ENCODE measurements around the gene TTC39C. TPM values are rescaled to one million over a fixed set of nuclear protein-coding genes. Genes with fewer than 3 reads are reported as not detected.

TTC39C gene
- total and polyA plus RNA-seq, 2 experiments from 2014 or later, result 69.4 to 136 TPM

GRCh38 chr18:24126155-24126961 lies 111.8 kb downstream of the TTC39C start:
- no peaks in the 10 kb centered on the region for H3K27me3 ChIP-seq (ENCODE audit: insufficient read depth)
- DNase-seq (ENCODE audit: low spot score) (no peak), ATAC-seq (no peak)
- no peak overlapping the region for H3K4me2 ChIP-seq
- Mint-ChIP-seq H3K4me1 (no peaks in the 10 kb centered on the region), H3K4me3 (no peak overlapping the region), H3K9me3 (no peaks in the 10 kb centered on the region), H3K36me3 (ENCODE audit: low read depth) (peaks cover 6% of the 10 kb centered on the region; the same call in 1 of the 3 replicates), H3K27ac (no peak overlapping the region), H3K27me3 (ENCODE audit: insufficient read depth, low read depth, poor library complexity) (peaks cover 2% of the 10 kb centered on the region)
- no peaks in the 10 kb centered on the region for H4K20me1 ChIP-seq (replicated peaks; ENCODE audit: insufficient read depth)
- H3F3A ChIP-seq (replicated peaks; ENCODE audit: low read depth), result no peaks in the 10 kb centered on the region
- 0 out of 2 replicates have a peak overlapping the region, but pooled peaks have one; percentile 9 for H3K27ac ChIP-seq (ENCODE audit: low read depth)
- no peak overlapping the region for H3K4me3 ChIP-seq
- TF ChIP-seq EZH2phosphoT487 (IDR thresholded peaks at IDR 0.05; ENCODE audit: unreplicated experiment) (no peak), STAT1 (IDR thresholded peaks at IDR 0.05; ENCODE audit: unreplicated experiment) (no peak), JUNB (IDR thresholded peaks at IDR 0.05; ENCODE audit: unreplicated experiment) (no peak), ZNF462 (CRISPR knock-in tag; IDR thresholded peaks at IDR 0.05) (no peak), ZNF114 (CRISPR knock-in tag; IDR thresholded peaks at IDR 0.05) (no peak), POLR2AphosphoS5 (IDR thresholded peaks at IDR 0.05; ENCODE audit: low read depth) (no peak), CTCF (conservative IDR thresholded peaks at IDR 0.05; ENCODE audit: low read depth in 2 of 2) (no peak), ZNF331 (CRISPR knock-in tag; IDR thresholded peaks at IDR 0.05; ENCODE audit: low read depth) (no peak), REST (IDR thresholded peaks at IDR 0.05; ENCODE audit: unreplicated experiment) (no peak), ETS1 (IDR thresholded peaks at IDR 0.05) (no peak), EZH2 (IDR thresholded peaks at IDR 0.05; ENCODE audit: low read depth, unreplicated experiment) (no peak), CREB1 (CRISPR knock-in tag; IDR thresholded peaks at IDR 0.05; ENCODE audit: low read depth) (no peak), NANOG (IDR thresholded peaks at IDR 0.05; ENCODE audit: borderline replicate concordance) (no peak)
- H3K4me1 ChIP-seq (ENCODE audit: insufficient read depth), result no peaks in the 10 kb centered on the region
- peaks cover 42% of the 10 kb centered on the region for H3K36me3 ChIP-seq (ENCODE audit: insufficient read depth)
- H3K9me2 ChIP-seq (ENCODE audit: insufficient read depth), result no peaks in the 10 kb centered on the region
- H3K79me2 ChIP-seq (replicated peaks; ENCODE audit: insufficient read depth), result peaks cover 2% of the 10 kb centered on the region; the same call in 1 of the 2 replicates
- H2AFZ ChIP-seq, result no peak overlapping the region

All from GM23338 (cell line).